GM12892 (cell line): ENCODE measurements around the gene SCG3. TPM values are rescaled to one million over a fixed set of nuclear protein-coding genes. Genes with fewer than 3 reads are reported as not detected.
"Not testable (repeated sequence)": the region's sequence is repeated elsewhere in the genome, so short reads cannot be mapped to it uniquely, and the experiment has no call there.

Experiments
- DNase-seq: peaks from one replicate; pipeline ENCODE4 v3.0.0; 2011; ENCODE audit not compliant: insufficient read length
- FAIRE-seq: peaks from 2 replicates; lab custom pipeline; 2011; peaks lifted over from hg19 to GRCh38; lab: Jason Lieb, UNC
- POLR2A ChIP-seq: IDR thresholded peaks from 2 replicates; pipeline ENCODE4 v1.6.1; 2011; ENCODE audit warnings: low read depth, low read length, control low read depth
- POLR2AphosphoS5 ChIP-seq: IDR thresholded peaks from 2 replicates; pipeline ENCODE4 v1.6.1; 2011; ENCODE audit warnings: low read depth, low read length, control low read depth
- TAF1 ChIP-seq: IDR thresholded peaks from 2 replicates; pipeline ENCODE4 v1.6.1; 2011; ENCODE audit warnings: low read depth, mild to moderate bottlenecking, control low read depth, low read length, borderline replicate concordance
- polyA plus RNA-seq: library from polyadenylated mRNA; unstranded; fragments of >200 nt; gene quantifications from one replicate; pipeline ENCODE4 v1.2.1, GENCODE V29; 2012; ENCODE audit warnings: missing spikeins, inconsistent platforms; ENCODE audit not compliant: missing spikeins

Gene SCG3
- polyA plus RNA-seq: 0.21 TPM

DNA sequence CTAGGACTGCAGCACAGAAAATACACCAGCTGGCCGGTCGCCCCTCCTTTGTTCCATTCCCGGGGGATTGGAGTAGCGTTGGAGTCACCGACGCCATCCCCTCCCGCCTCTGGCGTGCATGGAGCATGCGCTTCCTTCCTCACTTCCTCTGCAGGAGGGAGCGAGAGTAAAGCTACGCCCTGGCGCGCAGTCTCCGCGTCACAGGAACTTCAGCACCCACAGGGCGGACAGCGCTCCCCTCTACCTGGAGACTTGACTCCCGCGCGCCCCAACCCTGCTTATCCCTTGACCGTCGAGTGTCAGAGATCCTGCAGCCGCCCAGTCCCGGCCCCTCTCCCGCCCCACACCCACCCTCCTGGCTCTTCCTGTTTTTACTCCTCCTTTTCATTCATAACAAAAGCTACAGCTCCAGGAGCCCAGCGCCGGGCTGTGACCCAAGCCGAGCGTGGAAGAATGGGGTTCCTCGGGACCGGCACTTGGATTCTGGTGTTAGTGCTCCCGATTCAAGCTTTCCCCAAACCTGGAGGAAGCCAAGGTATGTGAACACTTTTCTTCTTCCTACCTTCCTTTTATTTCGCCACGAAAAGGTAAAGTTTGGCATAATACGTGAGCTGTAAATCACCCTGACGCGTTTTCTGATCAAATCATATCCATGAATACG is at the start of gene SCG3:
TSS of gene SCG3 (plus strand) at position 201 of the 661 bp plus-strand sequence. CDS start at position 454, 253 bp downstream.
- DNase-seq: no peak
- no peak for TF ChIP-seq POLR2A
- no peak for TF ChIP-seq TAF1
- no peak for TF ChIP-seq POLR2AphosphoS5
- no peak for FAIRE-seq

DNA sequence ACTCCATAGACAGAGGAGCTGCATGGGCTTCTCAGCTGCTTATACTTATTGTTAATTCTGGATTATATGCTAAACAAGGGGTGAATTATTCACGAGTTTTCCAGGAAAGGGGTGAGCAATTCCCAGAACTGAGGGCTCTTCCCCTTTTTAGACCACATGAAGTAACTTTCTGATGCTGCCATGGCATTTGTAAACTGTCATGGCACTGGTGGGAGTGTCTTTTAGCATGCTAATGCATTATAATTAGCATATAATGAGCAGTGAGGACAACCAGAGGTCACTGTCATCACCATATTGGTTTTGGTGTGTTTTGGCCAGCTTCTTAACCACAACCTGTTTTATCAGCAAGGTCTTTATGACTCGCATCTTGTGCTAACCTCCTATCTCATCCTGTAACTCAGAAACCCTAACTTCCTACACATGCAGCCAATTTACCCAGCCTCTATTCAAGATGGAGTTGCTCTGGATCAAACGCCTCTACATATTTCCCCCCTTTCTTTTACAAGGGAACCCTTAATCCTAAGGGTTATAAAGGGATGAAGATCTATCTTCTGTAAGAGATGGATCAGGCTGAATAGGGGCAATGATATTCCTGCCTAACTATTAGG is 46.6 kb upstream of the SCG3 start:
- TF ChIP-seq TAF1 (no peak), POLR2AphosphoS5 (no peak), POLR2A (no peak)
- FAIRE-seq (no peak), DNase-seq (no peak)

DNA sequence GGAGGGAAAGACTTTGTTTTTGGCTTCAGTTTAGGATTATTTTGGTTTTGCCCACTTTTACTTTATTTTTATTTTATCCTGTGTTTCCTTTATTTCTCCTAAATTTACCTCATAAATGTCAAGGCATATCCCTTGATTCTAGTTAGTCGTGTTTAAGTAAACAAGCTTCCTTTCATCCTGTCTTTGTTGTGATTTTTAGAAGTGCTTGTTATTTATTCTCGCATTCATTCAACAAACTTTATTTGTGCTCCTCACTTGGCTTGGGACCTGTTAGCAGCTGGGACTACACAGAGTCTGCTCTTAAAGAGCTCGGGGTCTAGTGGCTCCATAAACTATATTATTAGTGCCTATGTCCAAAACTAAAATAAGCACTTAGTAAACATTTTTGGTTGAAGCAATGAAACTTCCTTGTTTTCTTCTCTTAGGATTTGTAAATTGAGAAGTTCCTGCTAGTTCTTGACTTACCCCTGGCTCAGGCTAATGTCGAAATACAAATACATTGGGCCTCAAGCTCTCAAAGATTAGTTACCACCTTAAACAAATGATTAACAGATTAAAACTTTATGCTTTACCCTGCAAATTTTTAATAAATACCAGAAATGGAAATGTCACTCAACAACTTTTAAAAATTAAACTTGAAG is 39.7 kb upstream of the SCG3 start:
- FAIRE-seq: no peak
- no peak for DNase-seq
- no peak for TF ChIP-seq POLR2AphosphoS5
- no peak for TF ChIP-seq TAF1
- TF ChIP-seq POLR2A: no peak

DNA sequence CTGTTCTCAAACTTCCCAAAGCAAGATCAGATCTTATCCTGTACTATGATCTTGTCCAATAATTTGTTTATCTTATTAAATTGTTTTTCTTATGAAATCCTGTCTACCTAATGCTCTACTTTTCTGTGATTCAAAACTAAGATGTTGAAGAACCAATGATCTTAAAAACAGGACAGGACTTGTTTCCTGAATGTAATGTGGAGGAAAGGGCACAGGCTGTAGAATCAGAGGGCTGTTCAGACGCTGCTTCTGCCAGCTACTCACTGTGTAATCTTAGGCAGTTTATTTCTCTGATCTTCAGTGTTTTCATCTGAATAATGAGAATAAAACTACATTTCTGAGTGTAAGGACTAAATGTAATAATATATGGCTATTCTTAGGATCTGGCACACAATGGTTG is 38.6 kb upstream of the SCG3 start:
- TF ChIP-seq POLR2A: no peak
- no peak for TF ChIP-seq POLR2AphosphoS5
- DNase-seq (no peak), FAIRE-seq (no peak)

DNA sequence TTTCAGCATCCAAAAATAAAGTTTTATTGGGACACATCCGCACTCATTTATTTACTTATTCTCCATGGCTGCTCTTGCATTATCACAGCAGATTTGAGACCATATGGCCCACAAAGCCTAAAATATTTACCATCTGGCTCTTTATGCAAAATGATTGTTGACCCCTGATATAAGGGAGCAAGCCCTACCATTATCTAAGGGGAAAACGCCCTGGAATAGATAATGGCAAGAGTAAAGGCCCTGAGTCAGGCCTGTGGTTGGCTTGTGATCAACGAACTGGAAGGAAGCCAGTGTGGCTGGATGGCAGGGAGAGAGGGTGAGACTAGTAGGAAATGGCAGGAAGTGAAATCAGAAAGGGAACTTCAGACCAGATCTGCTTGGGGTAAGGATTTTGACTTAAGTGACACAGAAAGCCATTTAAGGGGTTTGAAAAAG is 34.2 kb upstream of the SCG3 start:
- TF ChIP-seq TAF1 (no peak), POLR2AphosphoS5 (no peak), POLR2A (no peak)
- no peak for DNase-seq
- FAIRE-seq: no peak

DNA sequence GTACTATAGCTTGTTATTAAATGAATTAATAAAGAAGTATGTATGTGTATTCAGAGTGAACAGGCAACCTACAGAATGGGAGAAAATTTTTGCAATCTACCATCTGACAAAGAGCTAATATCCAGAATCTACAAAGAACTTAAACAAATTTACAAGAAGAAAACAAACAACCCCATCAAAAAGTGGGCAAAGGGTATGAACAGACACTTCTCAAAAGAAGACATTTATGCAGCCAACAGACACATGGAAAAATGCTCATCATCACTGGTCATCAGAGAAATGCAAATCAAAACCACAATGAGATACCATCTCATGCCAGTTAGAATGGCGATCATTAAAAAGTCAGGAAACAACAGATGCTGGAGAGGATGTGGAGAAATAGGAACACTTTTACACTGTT is 33.2 kb upstream of the SCG3 start:
- FAIRE-seq, DNase-seq: not testable (repeated sequence)

DNA sequence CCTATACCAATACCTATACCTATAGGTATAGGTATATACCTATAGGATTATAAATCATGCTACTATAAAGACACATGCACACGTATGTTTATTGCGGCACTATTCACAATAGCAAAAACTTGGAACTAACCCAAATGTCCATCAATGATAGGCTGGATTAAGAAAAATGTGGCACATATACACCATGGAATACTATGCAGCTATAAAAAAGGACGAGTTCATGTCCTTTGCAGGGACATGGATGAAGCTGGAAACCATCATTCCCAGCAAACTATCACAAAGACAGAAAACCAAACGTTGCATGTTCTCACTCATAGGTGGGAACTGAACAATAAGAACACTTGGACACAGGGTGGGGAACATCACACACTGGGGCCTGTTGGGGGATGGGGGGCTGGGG is 32.7 kb upstream of the SCG3 start:
- DNase-seq, FAIRE-seq: not testable (repeated sequence)

DNA sequence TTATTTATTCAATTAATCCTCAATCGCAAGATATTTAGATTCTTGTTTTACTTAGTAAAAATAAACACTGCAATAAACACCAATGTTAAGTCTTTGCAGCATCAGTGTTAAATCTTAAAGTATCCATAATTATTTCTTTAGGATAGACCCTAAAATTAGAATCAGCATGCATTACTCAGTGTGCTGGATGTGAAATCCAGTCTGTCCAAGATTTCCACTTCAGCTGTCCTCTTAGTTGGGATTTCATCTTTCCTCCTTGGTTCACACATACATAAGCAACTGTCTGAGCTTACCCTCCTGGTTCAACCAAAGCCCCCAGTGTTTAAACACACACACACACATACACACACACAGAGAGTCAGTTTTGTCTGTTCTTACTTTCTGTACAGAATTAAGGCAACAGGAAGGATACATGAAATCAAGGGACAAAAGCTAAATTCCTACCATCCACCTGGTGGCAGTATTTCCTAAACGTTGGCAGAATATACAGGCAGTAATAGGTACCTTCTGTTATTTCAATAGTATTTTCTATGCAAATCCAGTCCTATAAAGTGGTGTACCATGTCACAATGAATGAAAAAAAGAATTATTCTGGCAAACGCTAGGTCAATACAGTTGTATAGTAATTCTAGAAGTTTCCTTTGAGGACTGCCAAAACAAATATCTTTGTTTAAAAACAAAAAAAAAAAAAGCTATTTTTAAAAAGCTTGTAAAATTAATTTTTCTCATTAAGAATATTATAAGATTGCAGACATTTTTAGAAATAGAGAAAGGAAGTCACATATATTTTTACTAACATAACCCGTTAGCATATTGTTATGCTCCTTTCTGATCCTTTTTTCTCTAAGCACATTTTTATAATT is 31.4 kb upstream of the SCG3 start:
- DNase-seq: peak; percentile 26
- TF ChIP-seq POLR2AphosphoS5: no peak
- no peak for TF ChIP-seq TAF1
- no peak for TF ChIP-seq POLR2A
- peak; percentile 99 for FAIRE-seq

DNA sequence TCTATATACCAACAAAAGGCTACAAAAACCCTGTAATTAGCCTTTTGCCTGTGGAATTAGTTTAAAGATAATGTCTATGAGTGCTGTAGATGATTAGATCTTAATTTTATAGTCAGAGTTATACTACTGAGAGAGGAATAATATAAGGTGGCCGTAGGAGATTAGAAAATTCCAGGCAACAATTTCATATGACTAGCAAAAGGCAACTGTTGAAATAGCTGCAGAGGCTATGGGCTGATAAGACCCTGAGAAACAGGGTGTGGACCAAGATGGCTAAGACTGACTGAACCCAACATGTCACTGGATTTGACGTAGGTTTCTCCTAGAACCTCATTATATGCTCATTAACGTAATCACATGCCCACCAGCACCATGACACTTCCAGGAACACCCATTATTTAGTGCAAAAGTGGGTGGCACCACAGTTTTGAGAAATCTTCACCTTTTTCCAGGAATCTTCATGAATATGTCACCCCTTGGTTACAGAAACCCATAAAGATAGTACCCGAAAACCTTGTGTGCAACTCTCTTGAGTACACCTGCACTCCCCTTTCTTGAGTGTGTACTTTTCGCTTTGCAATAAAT is 29.1 kb upstream of the SCG3 start:
- no peak for DNase-seq
- TF ChIP-seq POLR2AphosphoS5 (no peak), TAF1 (no peak), POLR2A (no peak)
- FAIRE-seq: no peak

DNA sequence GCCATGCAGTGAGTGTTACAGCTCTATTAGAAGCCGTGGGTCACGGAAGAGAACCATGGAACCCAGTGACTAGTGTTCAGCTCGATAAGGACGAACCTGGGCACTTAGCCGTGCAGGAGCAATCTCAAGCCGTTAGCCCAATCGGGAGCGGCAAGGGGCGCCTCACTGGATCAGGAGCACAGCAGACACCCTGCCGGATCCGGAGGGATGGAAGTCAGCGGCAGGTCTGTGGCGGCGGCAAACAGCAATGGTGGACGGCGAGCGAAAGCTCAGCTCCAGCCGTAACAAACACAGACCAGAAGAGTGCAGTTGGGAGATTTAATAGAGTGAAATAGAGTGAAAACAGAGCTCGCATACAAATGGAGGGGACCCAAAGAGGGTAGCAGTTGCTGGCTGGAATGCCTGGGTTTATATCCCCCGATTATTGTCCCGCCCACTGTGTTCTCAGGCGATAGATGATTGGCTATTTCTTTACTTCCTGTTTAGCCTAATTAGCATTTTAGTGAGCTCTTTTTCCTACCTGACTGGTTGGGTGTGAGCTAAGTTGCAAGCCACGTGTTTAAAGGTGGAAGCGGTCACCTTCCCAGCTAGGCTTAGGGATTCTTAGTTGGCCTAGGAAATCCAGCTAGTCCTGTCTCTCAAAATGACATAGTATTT is 25.8 kb upstream of the SCG3 start:
- not testable (repeated sequence) for FAIRE-seq, DNase-seq

DNA sequence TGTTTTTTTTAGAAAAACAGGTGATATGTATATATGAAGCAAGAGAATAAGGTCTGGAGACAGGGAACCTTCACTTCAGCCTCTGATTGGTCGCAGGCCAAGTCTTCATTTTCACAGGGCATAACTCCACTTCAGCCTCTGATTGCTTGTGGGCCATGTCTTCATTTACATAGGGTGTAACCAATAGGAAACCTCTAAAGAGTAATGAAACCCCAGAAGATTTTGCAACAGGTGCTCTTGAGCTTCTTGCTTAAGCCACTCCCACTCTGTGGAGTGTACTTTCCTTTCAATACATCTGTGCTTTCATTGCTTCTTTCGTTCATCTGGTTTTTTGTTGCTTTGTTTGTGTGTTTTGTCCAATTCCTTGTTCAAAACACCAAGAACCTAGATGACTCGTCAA is 22.6 kb upstream of the SCG3 start:
- DNase-seq (no peak), FAIRE-seq (no peak)
- TF ChIP-seq POLR2A (no peak), POLR2AphosphoS5 (no peak), TAF1 (no peak)

DNA sequence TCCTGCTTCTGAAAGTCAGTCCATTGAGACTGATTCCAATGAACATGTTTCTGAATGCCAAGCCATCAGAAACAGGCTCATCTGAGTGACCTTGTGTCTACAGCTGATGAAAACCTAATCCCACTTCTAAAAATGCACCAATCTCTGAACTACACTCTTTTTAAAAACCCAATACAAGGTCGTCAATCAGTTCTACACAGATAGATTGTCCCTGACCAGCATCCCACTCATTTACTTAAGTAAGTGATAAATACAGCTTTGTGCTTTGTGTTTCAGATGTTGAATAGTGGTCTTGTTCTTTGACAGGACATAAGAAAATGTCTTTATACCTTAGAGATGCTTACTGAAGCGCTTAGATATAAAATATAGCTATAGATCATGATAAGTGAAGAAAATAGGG is 20.2 kb upstream of the SCG3 start:
- DNase-seq (no peak), FAIRE-seq (no peak)
- no peak for TF ChIP-seq POLR2A
- no peak for TF ChIP-seq POLR2AphosphoS5
- TF ChIP-seq TAF1: no peak
